HepG2 (cell line): ENCODE results near the gene MAPK8IP3. TPM values are rescaled to one million over a fixed set of nuclear protein-coding genes. Genes with fewer than 3 reads are reported as not detected.

Experiments
- ATF7-NPFF ChIP-seq: sonication (generic); formaldehyde crosslinking; IDR thresholded peaks from 2 replicates; pipeline ENCODE4 v1.8.1; 2023; ENCODE audit warnings: mild to moderate bottlenecking, low read depth, missing genetic modification reagents, moderate library complexity
- FOXJ3 ChIP-seq: sonication (generic); formaldehyde crosslinking; IDR thresholded peaks from 2 replicates; pipeline ENCODE4 v1.4.0; 2020; ENCODE audit warnings: missing genetic modification reagents, mild to moderate bottlenecking, borderline replicate concordance
- GTF3A ChIP-seq: sonication (generic); formaldehyde crosslinking; conservative IDR thresholded peaks from 2 replicates; pipeline ENCODE4 v1.4.0; 2020; ENCODE audit warnings: mild to moderate bottlenecking, missing genetic modification reagents
- REL ChIP-seq: sonication (generic); formaldehyde crosslinking; conservative IDR thresholded peaks from 2 replicates; pipeline ENCODE4 v1.8.0; 2022; ENCODE audit warnings: mild to moderate bottlenecking, missing genetic modification reagents, moderate library complexity
- RFXANK ChIP-seq: IDR thresholded peaks from 2 replicates; pipeline ENCODE4 v1.6.1; 2016
- TAF15 ChIP-seq: fragments of 200-400 bp; formaldehyde crosslinking; IDR thresholded peaks from one replicate; pipeline ENCODE4 v1.6.1; 2018; ENCODE audit warnings: mild to moderate bottlenecking, low read depth, low read length; ENCODE audit not compliant: poor library complexity, severe bottlenecking
- THAP9 ChIP-seq: sonication (generic); formaldehyde crosslinking; IDR thresholded peaks from 2 replicates; pipeline ENCODE4; 2020; ENCODE audit warnings: missing genetic modification reagents, mild to moderate bottlenecking, borderline replicate concordance
- TOE1 ChIP-seq: sonication (generic); formaldehyde crosslinking; IDR thresholded peaks from 2 replicates; pipeline ENCODE4 v1.4.0; 2020; ENCODE audit warnings: mild to moderate bottlenecking, missing genetic modification reagents
- XRCC5 ChIP-seq: fragments of 200-400 bp; formaldehyde crosslinking; optimal IDR thresholded peaks from 2 replicates; pipeline ENCODE3; 2017; ENCODE audit warnings: mild to moderate bottlenecking, low read length
- ZBTB1 ChIP-seq: sonication (generic); formaldehyde crosslinking; IDR thresholded peaks from 2 replicates; pipeline ENCODE4 v1.4.0; 2020; ENCODE audit warnings: missing genetic modification reagents, borderline replicate concordance
- ZFP41 ChIP-seq: sonication (generic); formaldehyde crosslinking; IDR thresholded peaks from 2 replicates; pipeline ENCODE4 v1.4.0; 2020; ENCODE audit warnings: mild to moderate bottlenecking, missing genetic modification reagents, borderline replicate concordance
- ZFYVE20 ChIP-seq: sonication (generic); formaldehyde crosslinking; IDR thresholded peaks from 2 replicates; pipeline ENCODE4 v1.8.0; 2023; ENCODE audit warnings: low read depth, mild to moderate bottlenecking, moderate library complexity, missing genetic modification reagents, borderline replicate concordance
- ZHX2 ChIP-seq, 2 experiments: sonication (generic) in 1 of 2; formaldehyde crosslinking in 1 of 2; IDR thresholded peaks; 2 replicates each; pipeline versions ENCODE4 v1.6.1 to v1.9.0; 2014 to 2022; ENCODE audit warnings: antibody characterized with exemption in 1 of 2, borderline replicate concordance in 1 of 2, inconsistent platforms in 1 of 2, low read depth in 1 of 2, missing genetic modification reagents in 1 of 2
- ZNF205 ChIP-seq: IDR thresholded peaks from 2 replicates; pipeline ENCODE4 v1.6.1; 2018; ENCODE audit warnings: missing biosample characterization, missing genetic modification reagents
- ZNF225 ChIP-seq: sonication (generic); formaldehyde crosslinking; IDR thresholded peaks from 2 replicates; pipeline ENCODE4 v1.4.0; 2020; ENCODE audit warnings: mild to moderate bottlenecking, missing genetic modification reagents
- ZNF260 ChIP-seq: sonication (generic); formaldehyde crosslinking; IDR thresholded peaks from 2 replicates; pipeline ENCODE4 v1.4.0; 2020; ENCODE audit warnings: missing genetic modification reagents, low read depth, mild to moderate bottlenecking, borderline replicate concordance
- ZNF329 ChIP-seq: sonication (generic); formaldehyde crosslinking; IDR thresholded peaks from 2 replicates; pipeline ENCODE4 v1.9.0; 2021; ENCODE audit warnings: low read depth, mild to moderate bottlenecking, missing genetic modification reagents
- ZNF747 ChIP-seq: sonication (generic); formaldehyde crosslinking; IDR thresholded peaks from 2 replicates; pipeline ENCODE4 v1.8.1; 2023; ENCODE audit warnings: missing genetic modification reagents, mild to moderate bottlenecking, borderline replicate concordance
- polyA plus RNA-seq, 8 experiments: library from polyadenylated mRNA; depleted of rRNA in 3 of 8; stranded (reverse) in 7 of 8; unstranded in 1 of 8; fragments of >200 nt; fragmentation: Illumina TruSeq in 4 of 8; extraction: Trizol in 4 of 8; gene quantifications; 2 replicates each; pipeline versions ENCODE4 v1.2.1 to v1.2.3, GENCODE V29; 2011 to 2016; ENCODE audit warnings: low read depth in 4 of 8, missing spikeins in 1 of 8, mixed read lengths in 1 of 8; ENCODE audit not compliant: insufficient read depth in 1 of 8
- total RNA-seq, 5 experiments: library from RNA; depleted of rRNA; stranded (reverse); fragments of >200 nt; fragmentation: Illumina TruSeq; extraction: Trizol; gene quantifications; 2 replicates each; pipeline ENCODE4 v1.2.3, GENCODE V29; 2016; ENCODE audit warnings: low read depth in 1 of 5
- TF ChIP-seq, protein P1 (sequence below): sonication (generic); formaldehyde crosslinking; conservative IDR thresholded peaks from 2 replicates; pipeline ENCODE4 v1.4.0; 2020; ENCODE audit warnings: missing genetic modification reagents

The MAPK8IP3 gene
- total and polyA plus RNA-seq, 2 of the 13 experiments (the other 11 are each of a cell fraction or from before 2014, with no cell fraction given) = 25.1 to 41.7 TPM

DNA sequence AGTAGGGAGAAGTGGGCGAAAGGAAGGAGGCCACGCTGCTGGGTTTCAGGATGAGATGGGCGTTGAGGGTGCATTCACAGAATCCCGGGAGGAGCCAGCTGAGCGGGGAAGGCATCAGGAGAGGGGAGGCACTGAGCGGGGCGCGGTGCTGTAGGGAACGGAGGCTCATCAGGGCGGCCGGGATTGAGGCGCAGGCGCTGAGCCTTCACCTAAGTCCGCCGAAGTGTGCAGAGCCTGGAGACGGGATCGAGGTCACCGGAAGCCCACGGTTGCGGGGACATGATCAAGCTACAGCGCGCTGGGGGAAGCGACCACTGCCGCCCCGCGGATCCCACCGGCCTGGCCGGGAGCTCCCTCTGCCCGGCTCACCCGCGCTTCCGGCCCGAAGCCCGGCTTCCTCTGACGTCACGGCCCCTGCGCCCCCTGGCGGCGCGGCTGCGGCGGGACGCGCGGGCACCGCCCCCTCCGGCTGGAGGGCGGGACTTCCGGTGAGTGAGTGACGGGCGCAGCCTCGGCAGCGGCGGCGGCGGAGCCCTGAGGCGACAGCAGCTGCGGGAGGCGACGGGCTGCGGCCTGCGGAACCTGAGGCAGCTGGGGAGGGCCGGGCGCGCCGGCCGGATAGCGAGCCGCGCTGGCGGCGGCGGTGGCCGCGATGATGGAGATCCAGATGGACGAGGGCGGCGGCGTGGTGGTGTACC, at the start of gene MAPK8IP3 (continued):
- TF ChIP-seq TAF15 (peak; percentile 49), ZBTB1 (no peak), ZNF225 (CRISPR knock-in tag) (no peak; the same call in 1 of the 2 replicates), REL (CRISPR knock-in tag) (no peak), ZNF747 (CRISPR knock-in tag) (peak; percentile 16; the same call in 1 of the 2 replicates), ZHX2 (IDR thresholded peaks at IDR 0.05; ENCODE audit: low read depth) (peak; percentile 87; the same call in 1 of the 2 replicates), ZHX2 (CRISPR knock-in tag; IDR thresholded peaks at IDR 0.05; ENCODE audit: borderline replicate concordance) (peak; percentile 91; the same call in 1 of the 2 replicates), ZFYVE20 (CRISPR knock-in tag) (peak; percentile 86), ZNF329 (no peak; the same call in 1 of the 2 replicates), ZNF205 (CRISPR knock-in tag) (no peak; the same call in 1 of the 2 replicates), XRCC5 (peak; percentile 94), GTF3A (CRISPR knock-in tag) (peak; percentile 55; the same call in 1 of the 2 replicates), ATF7-NPFF (CRISPR knock-in tag) (peak; percentile 85), ZNF260 (CRISPR knock-in tag) (no peak), THAP9 (CRISPR knock-in tag) (peak; percentile 19; the same call in 1 of the 2 replicates), FOXJ3 (CRISPR knock-in tag) (0 out of 2 replicates have a peak, but pooled peaks have one; percentile 43), RFXANK (CRISPR knock-in tag) (no peak), TOE1 (CRISPR knock-in tag) (no peak), ZFP41 (no peak)
- TF ChIP-seq, protein P1, sequence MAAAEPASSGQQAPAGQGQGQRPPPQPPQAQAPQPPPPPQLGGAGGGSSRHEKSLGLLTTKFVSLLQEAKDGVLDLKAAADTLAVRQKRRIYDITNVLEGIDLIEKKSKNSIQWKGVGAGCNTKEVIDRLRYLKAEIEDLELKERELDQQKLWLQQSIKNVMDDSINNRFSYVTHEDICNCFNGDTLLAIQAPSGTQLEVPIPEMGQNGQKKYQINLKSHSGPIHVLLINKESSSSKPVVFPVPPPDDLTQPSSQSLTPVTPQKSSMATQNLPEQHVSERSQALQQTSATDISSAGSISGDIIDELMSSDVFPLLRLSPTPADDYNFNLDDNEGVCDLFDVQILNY (CRISPR knock-in tag) = 0 out of 2 replicates have a peak, but pooled peaks have one; percentile 60
